NCI-H526 treated with DMSO at 0.1 percent for 48 hours (cell line): Measurements from ENCODE around the gene HOXC9.

Experiments
- DNase-seq: peaks from one replicate; lab custom pipeline; 2025; lab: John Stamatoyannopoulos, UW

Gene HOXC9

DNA sequence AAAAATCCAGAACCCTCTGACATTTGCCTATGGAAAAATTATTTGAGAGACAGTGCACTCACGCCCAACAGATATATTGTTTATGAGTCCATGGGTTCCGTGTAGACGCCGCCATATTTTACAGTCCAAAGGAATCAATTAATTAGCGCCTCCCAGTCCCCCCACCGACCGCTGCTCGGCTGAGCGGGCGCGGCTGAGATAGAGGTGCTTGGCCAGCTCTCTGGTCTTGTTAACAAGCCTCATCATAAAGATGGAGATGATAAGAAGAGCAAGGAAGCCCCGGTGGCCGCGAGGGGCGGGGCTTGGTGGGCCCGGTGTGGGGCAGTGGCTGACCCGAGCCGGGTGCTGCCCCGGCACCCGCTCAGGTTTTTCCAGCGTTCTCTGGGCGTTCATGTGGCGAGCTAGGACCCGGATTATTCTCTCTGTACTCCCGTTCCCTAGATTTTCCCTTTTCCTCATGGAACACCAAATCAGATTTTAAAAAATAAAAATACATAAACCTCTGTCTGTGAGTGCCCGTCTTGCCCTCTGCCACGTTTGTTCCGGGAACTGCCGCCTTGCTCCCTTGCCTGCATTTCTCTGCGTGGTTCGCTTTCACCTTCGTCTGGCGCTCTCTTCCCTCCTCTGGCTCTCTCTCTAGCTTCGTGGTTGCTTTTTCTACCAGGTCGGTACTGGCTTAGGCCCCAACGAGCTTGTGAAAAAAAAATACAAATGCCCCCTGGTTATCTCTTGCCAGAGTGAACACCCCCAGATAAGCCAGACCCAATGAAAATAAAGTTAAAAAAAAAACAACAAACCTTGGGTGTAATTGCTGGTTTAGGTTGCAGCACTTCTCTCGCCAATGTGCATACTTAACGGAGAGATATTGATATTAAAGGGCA, 36.3 kb upstream of the HOXC9 start:
- no peak for DNase-seq

GRCh38 chr12:53964315-53964713, 35.6 kb upstream of the HOXC9 start:
- no peak for DNase-seq

DNA sequence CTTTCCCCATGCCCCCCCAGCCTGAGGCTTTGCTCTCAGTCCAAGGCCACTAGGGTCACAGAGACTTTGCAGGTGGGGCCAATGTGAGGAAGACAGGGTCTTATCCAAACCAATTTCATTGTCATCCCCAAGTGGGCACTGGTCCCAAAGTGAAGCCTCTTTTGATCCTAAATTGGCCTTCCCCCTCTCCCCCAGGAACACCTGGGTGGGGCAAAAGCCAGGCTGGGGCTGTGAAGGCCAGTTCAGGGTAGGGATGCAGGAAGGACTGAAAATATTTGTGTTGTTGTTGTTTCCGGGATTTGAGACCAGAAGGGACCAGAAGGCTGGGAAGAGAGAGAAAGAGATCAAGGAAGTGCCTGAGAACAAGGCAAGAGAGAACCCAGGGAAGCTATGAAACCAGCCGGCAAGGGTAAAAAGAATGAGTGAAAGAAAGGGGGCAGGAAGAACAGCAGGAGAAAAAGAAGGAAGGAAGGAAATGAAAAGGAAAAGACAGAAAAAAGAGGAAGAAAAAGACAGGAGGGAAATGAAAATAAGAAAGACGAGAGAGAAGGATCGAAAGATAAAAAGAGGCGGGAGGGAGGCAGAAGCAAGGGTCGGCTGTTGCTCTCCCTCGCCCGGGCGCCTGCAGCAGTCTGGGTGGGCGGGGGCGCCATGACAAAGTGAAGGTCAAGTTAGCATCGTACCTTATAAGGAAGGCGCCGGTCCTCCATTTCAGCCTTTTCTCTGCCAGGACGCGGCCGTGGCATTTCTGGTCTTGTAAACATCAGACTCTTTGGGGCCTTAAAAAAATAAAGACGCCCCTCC, 34.5 kb upstream of the HOXC9 start:
- no peak for DNase-seq

DNA sequence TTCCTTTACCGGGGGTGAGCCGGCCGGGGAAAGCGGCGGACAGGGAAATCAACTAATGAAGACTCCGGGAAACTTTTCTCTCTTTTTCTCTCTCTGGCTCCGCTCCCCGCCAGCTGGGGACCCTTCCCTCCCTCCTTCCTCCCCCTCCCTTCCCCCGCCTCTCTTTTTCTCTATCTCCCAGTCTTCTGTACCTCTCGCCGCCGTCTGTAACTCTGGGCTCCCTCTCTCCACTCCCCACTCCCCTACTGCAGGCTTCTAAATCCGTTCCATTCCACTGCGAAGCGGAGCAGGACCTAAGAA, 33.9 kb upstream of the HOXC9 start:
- no peak for DNase-seq

DNA sequence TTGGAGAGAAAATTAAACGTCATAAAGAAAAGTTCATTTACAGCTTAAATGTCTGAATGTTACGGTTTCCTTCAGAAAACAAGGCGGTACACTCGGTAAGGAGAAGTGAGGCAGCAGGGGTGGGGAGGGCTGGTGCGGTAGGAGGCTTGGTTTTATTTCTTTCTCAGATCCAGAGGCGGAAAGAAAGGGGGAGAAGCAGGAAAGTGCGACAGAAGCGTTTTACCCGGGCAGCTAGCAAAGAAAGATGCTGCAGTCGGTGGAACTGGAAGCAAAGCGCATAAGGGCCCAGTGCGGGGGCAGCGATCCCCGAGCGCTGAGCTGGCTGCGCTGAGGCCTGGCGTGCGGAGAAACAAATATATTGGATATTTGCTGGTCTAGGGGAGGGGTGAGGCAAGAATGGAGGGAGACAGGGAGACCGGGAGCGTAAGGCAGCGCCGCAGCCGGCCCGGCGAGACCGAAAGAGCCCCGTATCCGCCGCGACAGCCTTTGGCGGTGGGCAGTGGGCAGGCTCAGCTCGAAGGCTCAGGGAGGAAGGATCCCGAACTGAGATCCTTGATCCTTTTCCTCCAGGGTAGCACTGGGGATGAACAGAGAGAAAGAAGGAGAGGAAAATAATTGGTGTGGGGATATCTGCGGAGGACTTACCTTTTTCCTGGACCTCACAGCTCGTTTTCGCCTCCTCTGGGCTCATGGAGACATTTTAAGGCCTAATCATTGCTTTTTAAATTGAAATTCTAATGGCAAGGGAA, 33.4 kb upstream of the HOXC9 start:
- no peak for DNase-seq

GRCh38 chr12:53967421-53967925, 32.5 kb upstream of the HOXC9 start:
- DNase-seq = no peak

- DNase-seq = no peak
These were observed 31.5 kb upstream of the HOXC9 start for GRCh38 chr12:53968214-53969127.

- no peak for DNase-seq
These were observed 30.2 kb upstream of the HOXC9 start for GRCh38 chr12:53969588-53970259.

- DNase-seq = no peak
These were observed 29.5 kb upstream of the HOXC9 start for GRCh38 chr12:53970451-53970850.

GRCh38 chr12:53971129-53971528, 28.8 kb upstream of the HOXC9 start:
- DNase-seq = no peak

DNA sequence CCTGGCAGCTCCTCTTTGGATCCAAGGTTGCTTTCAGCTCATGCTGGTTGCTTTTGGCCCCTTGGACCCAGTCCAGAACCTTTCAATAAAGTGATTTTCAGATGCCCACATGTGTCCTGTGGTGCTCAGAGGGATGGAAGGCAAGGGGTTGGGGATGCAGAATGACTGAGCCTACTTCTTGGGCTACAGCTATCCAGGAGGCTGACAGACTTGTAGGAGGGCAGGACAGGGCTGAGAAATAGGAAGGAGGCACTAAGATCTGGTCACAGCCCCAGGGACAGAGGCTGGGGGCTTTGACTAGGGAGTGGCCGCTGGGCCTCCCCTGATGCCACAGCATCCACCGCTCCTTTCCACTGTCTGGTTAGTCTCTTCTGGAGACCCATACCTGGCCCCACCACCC, 28.3 kb upstream of the HOXC9 start:
- no peak for DNase-seq

DNA sequence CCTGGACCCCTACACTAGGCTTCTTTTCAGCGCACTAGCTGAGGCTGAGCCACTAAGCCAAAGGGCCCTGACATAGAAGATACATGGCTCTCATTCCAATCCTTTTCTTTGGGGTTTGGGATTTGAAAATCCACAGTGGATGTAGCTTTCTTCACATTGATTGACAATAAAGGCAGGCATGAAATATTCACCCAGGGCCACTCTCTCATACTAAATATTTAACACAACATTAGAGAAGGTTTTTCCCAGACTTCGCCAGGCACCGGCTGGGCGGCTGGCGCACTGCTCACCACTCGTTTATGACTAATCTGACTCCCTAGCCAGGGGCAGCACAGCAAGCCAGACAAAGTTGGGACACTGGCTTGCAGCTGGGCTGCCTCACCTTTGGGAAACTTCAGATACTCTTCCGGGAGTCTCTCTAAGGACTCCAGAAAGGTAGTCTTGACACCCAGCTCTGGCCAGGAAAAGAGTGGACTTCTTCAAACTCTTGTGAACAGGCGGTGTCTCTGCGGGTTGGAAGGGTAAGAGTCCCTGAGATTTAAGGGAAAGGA, 27.7 kb upstream of the HOXC9 start:
- no peak for DNase-seq

GRCh38 chr12:53972722-53973235, 27.2 kb upstream of the HOXC9 start, which contains the start of gene HOXC11:
HOXC11 (plus strand) TSS chr12:53973126; CDS start chr12:53973242, 116 bp downstream.
- DNase-seq = no peak

DNA sequence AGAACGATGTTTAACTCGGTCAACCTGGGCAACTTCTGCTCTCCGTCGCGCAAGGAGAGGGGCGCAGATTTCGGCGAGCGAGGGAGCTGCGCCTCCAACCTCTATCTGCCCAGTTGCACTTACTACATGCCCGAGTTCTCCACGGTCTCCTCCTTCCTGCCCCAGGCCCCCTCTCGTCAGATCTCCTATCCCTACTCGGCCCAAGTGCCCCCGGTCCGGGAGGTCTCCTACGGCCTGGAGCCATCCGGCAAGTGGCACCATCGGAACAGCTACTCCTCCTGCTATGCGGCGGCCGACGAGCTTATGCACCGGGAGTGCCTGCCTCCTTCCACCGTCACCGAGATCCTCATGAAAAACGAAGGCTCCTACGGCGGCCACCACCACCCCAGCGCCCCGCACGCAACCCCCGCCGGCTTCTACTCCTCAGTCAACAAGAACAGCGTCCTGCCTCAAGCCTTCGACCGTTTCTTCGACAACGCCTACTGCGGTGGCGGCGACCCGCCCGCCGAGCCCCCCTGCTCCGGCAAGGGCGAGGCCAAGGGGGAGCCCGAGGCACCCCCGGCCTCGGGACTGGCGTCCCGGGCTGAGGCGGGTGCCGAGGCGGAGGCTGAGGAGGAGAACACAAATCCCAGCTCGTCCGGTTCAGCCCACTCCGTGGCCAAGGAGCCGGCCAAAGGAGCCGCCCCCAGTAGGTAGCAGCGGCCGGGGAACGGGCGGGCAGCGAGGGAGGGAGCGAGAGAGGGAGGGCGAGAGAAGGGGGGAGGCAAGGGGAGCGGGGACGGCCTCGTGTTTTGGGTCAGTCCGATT, 26.5 kb upstream of the HOXC9 start:
- no peak for DNase-seq

DNA sequence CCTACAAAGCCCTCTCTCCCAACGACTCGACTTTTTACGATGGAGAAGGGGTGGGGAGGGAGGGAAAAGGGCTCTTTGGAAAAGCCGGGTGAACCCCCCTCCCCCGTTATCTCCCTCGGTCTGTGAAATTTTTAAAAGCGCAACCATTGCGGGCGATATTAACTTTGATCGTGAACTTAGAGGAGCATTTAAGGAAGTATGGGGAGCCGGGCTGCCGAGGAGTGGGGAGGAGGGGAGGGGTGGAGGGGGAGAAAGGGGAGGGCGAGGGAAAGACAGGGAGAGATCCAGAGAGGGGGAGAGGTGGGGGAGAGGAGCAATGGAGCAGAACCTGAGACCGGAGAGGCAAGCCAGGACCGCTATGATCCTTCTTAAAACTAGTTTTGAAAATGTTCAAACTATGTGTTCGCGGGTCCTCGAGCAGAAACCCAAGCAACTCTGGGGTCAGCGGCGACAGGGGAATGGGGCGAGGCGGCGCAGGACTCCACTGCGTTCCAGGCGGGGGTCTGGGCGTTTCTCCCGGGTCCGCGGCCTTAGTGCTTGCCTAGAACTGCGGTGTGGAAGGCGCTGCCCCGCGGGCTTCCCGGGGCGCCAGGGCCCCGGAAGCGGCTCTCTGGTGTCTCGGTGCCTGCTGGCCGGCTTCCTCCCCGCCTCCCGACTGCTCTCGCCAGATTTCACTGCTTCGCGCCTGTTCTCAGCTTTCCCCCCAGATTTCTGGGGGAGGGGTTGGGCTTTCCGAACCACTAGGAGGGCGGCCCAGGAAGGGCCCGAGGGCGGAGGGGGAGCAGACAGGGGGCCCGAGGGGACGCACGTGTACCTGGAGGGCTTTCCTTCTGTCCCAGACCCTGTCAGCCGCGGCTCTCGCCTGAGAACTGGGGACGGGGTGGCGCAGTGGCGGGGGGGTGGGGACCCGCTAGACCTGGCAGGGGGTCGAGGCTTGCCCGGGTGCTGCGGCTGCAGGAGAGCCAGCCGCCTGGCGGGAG, 25.6 kb upstream of the HOXC9 start, which contains the start of gene HOTAIR:
Gene HOTAIR, minus strand, starts transcription at position 871 of the 980 bp plus-strand sequence.
- DNase-seq = no peak

DNA sequence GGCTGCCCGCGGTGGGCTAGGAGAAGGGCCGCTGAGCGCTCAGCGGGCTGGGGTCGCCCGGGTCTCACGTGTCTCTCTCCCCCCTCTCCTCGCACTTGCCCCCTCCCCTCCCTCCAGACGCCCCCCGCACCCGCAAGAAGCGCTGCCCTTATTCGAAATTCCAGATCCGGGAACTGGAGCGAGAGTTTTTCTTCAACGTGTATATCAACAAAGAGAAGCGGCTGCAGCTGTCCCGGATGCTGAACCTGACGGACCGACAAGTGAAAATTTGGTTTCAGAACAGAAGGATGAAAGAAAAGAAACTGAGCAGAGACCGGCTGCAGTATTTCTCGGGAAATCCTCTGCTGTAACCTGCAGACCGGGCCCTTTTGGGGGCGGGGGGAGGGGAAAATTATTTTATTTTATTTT, 24.9 kb upstream of the HOXC9 start:
- no peak for DNase-seq

DNA sequence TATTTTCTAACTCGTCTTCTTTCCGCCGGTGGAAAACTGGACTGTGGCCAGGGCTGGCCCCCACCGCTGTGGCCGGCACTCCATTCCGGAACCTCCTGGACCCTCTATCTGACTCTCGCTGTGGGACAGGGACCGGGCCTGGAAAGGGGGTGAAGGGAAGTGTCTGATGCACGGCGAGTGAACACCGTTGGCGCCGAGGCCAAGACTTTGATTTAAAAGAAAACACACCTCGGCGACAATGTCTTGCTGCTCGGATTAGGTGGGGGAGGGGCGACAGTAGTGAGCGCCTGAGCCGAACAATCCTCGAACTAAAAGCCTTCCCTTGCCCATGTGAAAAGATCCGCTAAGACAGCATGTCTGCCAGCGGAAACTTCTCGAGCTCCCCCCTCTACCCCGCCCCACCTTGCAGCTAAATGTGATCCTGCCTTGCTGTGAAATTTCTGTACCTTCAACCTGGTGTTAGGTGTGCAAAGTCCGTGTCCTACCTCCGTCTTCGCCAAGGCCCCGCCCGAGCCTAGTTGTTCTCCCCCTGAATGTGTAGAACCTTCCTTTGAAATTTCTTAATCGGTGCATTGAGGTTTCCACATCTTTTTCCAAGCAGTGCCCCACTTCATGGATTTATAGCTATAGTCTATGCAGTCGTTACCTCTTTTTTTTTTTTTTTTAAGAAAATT, 24.3 kb upstream of the HOXC9 start:
- no peak for DNase-seq
